ENCODE measurements around the gene QPCTL. TPM values are rescaled to one million over a fixed set of nuclear protein-coding genes. Genes with fewer than 3 reads are reported as not detected.

The QPCTL gene
- polyA plus RNA-seq, 1 experiment = 6.7 TPM

- ChIA-PET CTCF (interaction anchor here (1.2 kb wide), 1 partner anchor 17 kb away, joined by 3 read pairs; no protein-coding TSS in a partner anchor), POLR2A (interaction anchor here (0.5 to 0.6 kb wide), 2 partner anchors 8 to 35 kb away, joined by 4 to 8 read pairs; no protein-coding TSS in a partner anchor)
- no peak overlapping the region for H3K27ac ChIP-seq (ENCODE audit: low read depth, low read length)
- no peak for TF ChIP-seq CTCF (IDR thresholded peaks at IDR 0.05; ENCODE audit: low read depth, low read length)
- no peak overlapping the region for H3K4me3 ChIP-seq (ENCODE audit: low read depth, low read length)
- H3K9me3 ChIP-seq (ENCODE audit: control insufficient read depth, insufficient read depth, low read length) = no peaks in the 10 kb centered on the region
- DNase-seq (ENCODE audit: low read depth, low spot score) = no peak
- no peaks in the 10 kb centered on the region for H3K27me3 ChIP-seq (ENCODE audit: control insufficient read depth, insufficient read depth, low read length)
Observed at GRCh38 chr19:45752639-45753038, 60.2 kb downstream of the QPCTL start.

- ChIA-PET POLR2A (interaction anchor here (0.5 to 1.3 kb wide), 2 partner anchors 13 to 43 kb away, joined by 5 to 7 read pairs; no protein-coding TSS in a partner anchor), CTCF (interaction anchor here (1.7 kb wide), 1 partner anchor 9 kb away, joined by 5 read pairs; no protein-coding TSS in a partner anchor)
- H3K4me3 ChIP-seq (ENCODE audit: low read depth, low read length) = no peak overlapping the region
- peak; percentile 15; the same call in 1 of the 2 replicates for TF ChIP-seq CTCF (IDR thresholded peaks at IDR 0.05; ENCODE audit: low read depth, low read length)
- no peaks in the 10 kb centered on the region for H3K9me3 ChIP-seq (ENCODE audit: control insufficient read depth, insufficient read depth, low read length)
- no peak for DNase-seq (ENCODE audit: low read depth, low spot score)
- no peaks in the 10 kb centered on the region for H3K27me3 ChIP-seq (ENCODE audit: control insufficient read depth, insufficient read depth, low read length)
- H3K27ac ChIP-seq (ENCODE audit: low read depth, low read length) = no peak overlapping the region
Observed at GRCh38 chr19:45753548-45753947, 61.1 kb downstream of the QPCTL start.

Small RNA genes within 50 kb of the gene (small RNA-seq; reads per million reads assigned to genes)
- gene MIR642A (ENCODE audit: insufficient read length, low read depth) (7.5 reads per million, percentile 64 among the genes with 10 or more reads in this experiment), gene RN7SL836P (ENCODE audit: insufficient read length, low read depth) (not detected)

Other genes starting within 250 kb of the QPCTL start
- 1.3 and 1.7 TPM in 2 replicates for gene FOSB, start 224.7 kb upstream of the QPCTL start, polyA plus RNA-seq (2011; rRNA removed)
- 13.6 and 15.5 TPM in 2 replicates for gene RTN2, start 195.6 kb upstream of the QPCTL start, polyA plus RNA-seq (2011; rRNA removed)
- 1.5 and 1.8 TPM in 2 replicates for gene PPM1N, start 194.2 kb upstream of the QPCTL start, polyA plus RNA-seq (2011; rRNA removed)
- 49.6 and 60.8 TPM in 2 replicates for gene VASP, start 185.2 kb upstream of the QPCTL start, polyA plus RNA-seq (2011; rRNA removed)
- gene OPA3, start 107.9 kb upstream of the QPCTL start, polyA plus RNA-seq (2011; rRNA removed) = 12.2 and 13.3 TPM in 2 replicates
- not detected in 2 replicates for gene GPR4, start 90.5 kb upstream of the QPCTL start, polyA plus RNA-seq (2011; rRNA removed)
- gene EML2, start 53.3 kb upstream of the QPCTL start, polyA plus RNA-seq (2011; rRNA removed) = 10.8 and 14.9 TPM in 2 replicates
- gene GIPR, start 24.4 kb upstream of the QPCTL start, polyA plus RNA-seq (2011; rRNA removed) = 0.61 and 0.68 TPM in 2 replicates
- 531 and 608 TPM in 2 replicates for gene SNRPD2, start 713 bp upstream of the QPCTL start, polyA plus RNA-seq (2011; rRNA removed)
- gene FBXO46, start 38.2 kb downstream of the QPCTL start, polyA plus RNA-seq (2011; rRNA removed) = 1.4 and 2.2 TPM in 2 replicates
- gene MEIOSIN, start 40.8 kb downstream of the QPCTL start, polyA plus RNA-seq (2011; rRNA removed) = not detected in 2 replicates
- gene SIX5, start 76.6 kb downstream of the QPCTL start, polyA plus RNA-seq (2011; rRNA removed) = 4.4 and 6.7 TPM in 2 replicates
- 24.3 and 24.5 TPM in 2 replicates for gene DMPK, start 89.8 kb downstream of the QPCTL start, polyA plus RNA-seq (2011; rRNA removed)
- 13.9 and 17.1 TPM in 2 replicates for gene DMWD, start 100.2 kb downstream of the QPCTL start, polyA plus RNA-seq (2011; rRNA removed)
- gene RSPH6A, start 122.6 kb downstream of the QPCTL start, polyA plus RNA-seq (2011; rRNA removed) = not detected in 2 replicates
- gene SYMPK, start 170.5 kb downstream of the QPCTL start, polyA plus RNA-seq (2011; rRNA removed) = 54.3 and 63.1 TPM in 2 replicates
- not detected in 2 replicates for gene FOXA3, start 171.7 kb downstream of the QPCTL start, polyA plus RNA-seq (2011; rRNA removed)
- 5.0 and 6.5 TPM in 2 replicates for gene IRF2BP1, start 193.5 kb downstream of the QPCTL start, polyA plus RNA-seq (2011; rRNA removed)
- gene MYPOP, start 209.9 kb downstream of the QPCTL start, polyA plus RNA-seq (2011; rRNA removed) = 1.4 and 1.6 TPM in 2 replicates
- gene NANOS2, start 222.1 kb downstream of the QPCTL start, polyA plus RNA-seq (2011; rRNA removed) = not detected in 2 replicates